Activated T-helper 1 cell treated with anti-CD3 and anti-CD28 coated beads, Interleukin-2, amount 50 U/mL, for 16 hours (primary cell): ENCODE results near the gene CELSR3.

Experiments
- DNase-seq, 2 donors: peaks; one replicate each; pipeline ENCODE4 v3.0.0-alpha.2; 2020; ENCODE audit warnings: low read depth in 1 of 2, low spot score in 1 of 2

Gene CELSR3

GRCh38 chr3:48661501-48662144 lies 1.1 kb downstream of the CELSR3 start:
- DNase-seq: peak; percentile 62 to 64

GRCh38 chr3:48660800-48661400 lies 1.8 kb downstream of the CELSR3 start:
- no peak for DNase-seq

- DNase-seq: no peak
Observed at GRCh38 chr3:48656841-48657281, 5.8 kb downstream of the CELSR3 start.

GRCh38 chr3:48656061-48656840 lies 6.4 kb downstream of the CELSR3 start:
- DNase-seq: peak; percentile 63 to 75

- DNase-seq: peak; percentile 32
Observed at GRCh38 chr3:48655606-48656005, 7.1 kb downstream of the CELSR3 start.

- DNase-seq: no peak
Observed at GRCh38 chr3:48655063-48655462, 7.6 kb downstream of the CELSR3 start.

GRCh38 chr3:48652923-48653715 lies 9.6 kb downstream of the CELSR3 start:
- no peak for DNase-seq

GRCh38 chr3:48651771-48652170 lies 10.9 kb downstream of the CELSR3 start:
- no peak for DNase-seq

GRCh38 chr3:48650723-48651122 lies 12.0 kb downstream of the CELSR3 start:
- no peak for DNase-seq

GRCh38 chr3:48648188-48648850 lies 14.4 kb downstream of the CELSR3 start:
- no peak for DNase-seq

- no peak for DNase-seq
Observed at GRCh38 chr3:48647714-48648113, 15.0 kb downstream of the CELSR3 start.

GRCh38 chr3:48644898-48645760 lies 17.6 kb downstream of the CELSR3 start:
- DNase-seq: no peak

GRCh38 chr3:48642605-48643004 lies 20.1 kb downstream of the CELSR3 start:
- DNase-seq: no peak

- no peak for DNase-seq
Observed at GRCh38 chr3:48641396-48641795, 21.3 kb downstream of the CELSR3 start.

GRCh38 chr3:48639944-48640606 lies 22.6 kb downstream of the CELSR3 start:
- DNase-seq: no peak

GRCh38 chr3:48637305-48637704 lies 25.4 kb downstream of the CELSR3 start:
- no peak for DNase-seq

- no peak for DNase-seq
Observed at GRCh38 chr3:48636149-48636655, 26.5 kb downstream of the CELSR3 start.

GRCh38 chr3:48635222-48636021 lies 27.3 kb downstream of the CELSR3 start, which contains the start of gene SLC26A6:
SLC26A6 (minus strand) TSS chr3:48635461; CDS start chr3:48635393, 68 bp downstream.
- peak; percentile 87 to 89 for DNase-seq
